ENCODE results near the gene DFFA. TPM values are rescaled to one million over a fixed set of nuclear protein-coding genes. Genes with fewer than 3 reads are reported as not detected.

The DFFA gene
- total and polyA plus RNA-seq, 2 of the 4 experiments (the other 2 are of a cell fraction), result 28.1 to 62.6 TPM

- H3K56ac ChIP-seq (ENCODE audit: extremely low read depth, insufficient read depth, low read length), result no peak overlapping the region
- TF ChIP-seq MXI1 (IDR thresholded peaks at IDR 0.05; ENCODE audit: borderline replicate concordance, low read depth, low read length) (no peak), FOS (IDR thresholded peaks at IDR 0.05; ENCODE audit: low read depth, low read length) (no peak), CHD1 (IDR thresholded peaks at IDR 0.05; ENCODE audit: low read depth, low read length) (no peak), RCOR1 (IDR thresholded peaks at IDR 0.05; ENCODE audit: insufficient replicate concordance, low read length) (no peak), MAZ (IDR thresholded peaks at IDR 0.05; ENCODE audit: borderline replicate concordance, low read depth, low read length) (no peak), POLR2A (IDR thresholded peaks at IDR 0.05; ENCODE audit: low read depth, low read length) (no peak), MAFK (IDR thresholded peaks at IDR 0.05; ENCODE audit: low read depth, low read length) (no peak), SMC3 (IDR thresholded peaks at IDR 0.05; ENCODE audit: low read depth, low read length) (no peak)
- H3K18ac ChIP-seq (ENCODE audit: low read depth, low read length), result no peak overlapping the region
- POLR2A ChIA-PET (ENCODE audit: unreplicated experiment), result no interaction called here
- no peak overlapping the region for H2BK15ac ChIP-seq (ENCODE audit: low read depth, low read length)
- H3K79me1 ChIP-seq (ENCODE audit: low read depth in 1 of 2, low read length in 2 of 2), result peaks cover 42 to 69% of the 10 kb centered on the region in 2 experiments; a peak in 3 of 4 replicates
- no peak overlapping the region for H4K5ac ChIP-seq (ENCODE audit: low read depth, low read length)
- H3K9ac ChIP-seq (ENCODE audit: low read depth, low read length), result no peak overlapping the region
- no TSS peak for BruUV-seq (replicated peaks)
- H2BK5ac ChIP-seq (ENCODE audit: low read depth, low read length, poor library complexity, severe bottlenecking), result no peak overlapping the region
- in situ Hi-C loops (cut with MboI; ENCODE audit: low sequenced_read_pairs) (no loop called here), dilution Hi-C loops (cut with HindIII; ENCODE audit: low sequenced_read_pairs, unreplicated experiment) (no loop called here), intact Hi-C loops (cut with micrococcal nuclease) (no loop called here)
- no peak overlapping the region for H3K23ac ChIP-seq (ENCODE audit: low read depth, low read length)
- DNase-seq (no peak), ATAC-seq (ENCODE audit: low read depth) (no peak)
- H4K8ac ChIP-seq (ENCODE audit: low read depth in 2 of 2, low read length in 2 of 2), result no peak overlapping the region
- H3K4me3 ChIP-seq (ENCODE audit: insufficient read depth, low read depth, low read length), result no peak overlapping the region
- H3K36me3 ChIP-seq (ENCODE audit: control insufficient read depth, insufficient read depth, low read length), result no peaks in the 10 kb centered on the region; the same call in 1 of the 2 replicates
- H4K20me1 ChIP-seq (ENCODE audit: insufficient read depth, low read length), result peaks cover 14% of the 10 kb centered on the region
- H3K27me3 ChIP-seq (ENCODE audit: control insufficient read depth, insufficient read depth, low read length), result no peaks in the 10 kb centered on the region
- H3K4me2 ChIP-seq (ENCODE audit: low read depth, low read length), result no peak overlapping the region
- H3K4ac ChIP-seq (ENCODE audit: low read depth, low read length), result no peak overlapping the region
- H3K27ac ChIP-seq (ENCODE audit: insufficient read depth, low read length), result no peak overlapping the region
- no peak overlapping the region for H2BK20ac ChIP-seq (ENCODE audit: low read depth, low read length)
- H3K14ac ChIP-seq (replicated peaks; ENCODE audit: low read depth, low read length), result no peak overlapping the region
- H2AK9ac ChIP-seq (replicated peaks; ENCODE audit: low read depth, low read length, poor library complexity), result no peak overlapping the region
- H3K4me1 ChIP-seq (ENCODE audit: control insufficient read depth, insufficient read depth, low read length), result peaks cover 11% of the 10 kb centered on the region
- H2AFZ ChIP-seq (replicated peaks; ENCODE audit: low read length, poor library complexity), result no peak overlapping the region
- 100% methylated on average over 1 of the region's 2 CpGs; no CpG with 5 or more reads in 1 of the 2 experiments for WGBS, 2 experiments (ENCODE audit: extremely low coverage in 2 of 2, insufficient read length in 1 of 2)
- H4K91ac ChIP-seq (ENCODE audit: insufficient read depth, low read depth, low read length), result no peak overlapping the region
- CTCF ChIA-PET, result no interaction called here
- no peak overlapping the region for H2AK5ac ChIP-seq (ENCODE audit: low read depth, low read length)
- no peak overlapping the region for H2BK120ac ChIP-seq (ENCODE audit: low read depth, low read length)
- H3K9me3 ChIP-seq (ENCODE audit: control insufficient read depth, insufficient read depth, low read length), result no peaks in the 10 kb centered on the region
- H3K9me1 ChIP-seq (ENCODE audit: insufficient read depth, low read length), result peaks cover 3% of the 10 kb centered on the region; the same call in 1 of the 2 replicates
These were observed 45.3 kb upstream of the DFFA start for GRCh38 chr1:10517677-10517982.
